GM18873 (cell line): Measurements from ENCODE around the gene ADIG.

Source experiments
- ATAC-seq: cut with Tn5 transposase; IDR thresholded peaks from one replicate; pipeline ENCODE4 v1.9.1; 2021; ENCODE audit warnings: mild to moderate bottlenecking, moderate library complexity, moderate number of reproducible peaks; ENCODE audit not compliant: unreplicated experiment, low FRiP score

Gene ADIG

GRCh38 chr20:38600057-38600456, 19.1 kb downstream of the ADIG start:
- ATAC-seq, result no peak

GRCh38 chr20:38601216-38602184, 20.5 kb downstream of the ADIG start, which contains the start of gene ARHGAP40:
Gene ARHGAP40, plus strand, starts transcription at chr20:38601809.
- ATAC-seq, result no peak

GRCh38 chr20:38602185-38602581, 21.2 kb downstream of the ADIG start:
- no peak for ATAC-seq

GRCh38 chr20:38603286-38603685, 22.3 kb downstream of the ADIG start:
- no peak for ATAC-seq

- no peak for ATAC-seq
Measured at GRCh38 chr20:38604873-38605303, 23.9 kb downstream of the ADIG start.

GRCh38 chr20:38607351-38607750, 26.4 kb downstream of the ADIG start:
- ATAC-seq, result no peak

GRCh38 chr20:38608188-38608587, 27.2 kb downstream of the ADIG start:
- no peak for ATAC-seq

- no peak for ATAC-seq
Measured at GRCh38 chr20:38609815-38610214, 28.8 kb downstream of the ADIG start.

- ATAC-seq, result no peak
Measured at GRCh38 chr20:38610521-38610920, 29.5 kb downstream of the ADIG start.

- ATAC-seq, result no peak
Measured at GRCh38 chr20:38612751-38613515, 31.9 kb downstream of the ADIG start.

- no peak for ATAC-seq
Measured at GRCh38 chr20:38615283-38615682, 34.3 kb downstream of the ADIG start.

- ATAC-seq, result no peak
Measured at GRCh38 chr20:38616457-38616856, 35.5 kb downstream of the ADIG start.

- no peak for ATAC-seq
Measured at GRCh38 chr20:38617011-38617829, 36.2 kb downstream of the ADIG start.

- no peak for ATAC-seq
Measured at GRCh38 chr20:38617830-38618196, 36.8 kb downstream of the ADIG start.

- no peak for ATAC-seq
Measured at GRCh38 chr20:38620441-38620840, 39.4 kb downstream of the ADIG start.

GRCh38 chr20:38623061-38623460, 42.1 kb downstream of the ADIG start:
- ATAC-seq, result no peak

GRCh38 chr20:38624084-38624483, 43.1 kb downstream of the ADIG start:
- ATAC-seq, result no peak

GRCh38 chr20:38625896-38626295, 44.9 kb downstream of the ADIG start:
- ATAC-seq, result no peak

- no peak for ATAC-seq
Measured at GRCh38 chr20:38626921-38627659, 46.1 kb downstream of the ADIG start.
